Activated T-cell treated with anti-CD3 and anti-CD28 coated beads, Interleukin-2, amount 50 U/mL, for 48 hours (primary cell): ENCODE results near the gene LRFN5.
"Not testable (repeated sequence)": the region's sequence is repeated elsewhere in the genome, so short reads cannot be mapped to it uniquely, and the experiment has no call there.

Experiments used
- DNase-seq, 2 experiments: peaks; one replicate each; pipeline ENCODE4 v3.0.0-alpha.2; 2020

LRFN5 gene

GRCh38 chr14:41636492-41637392 is 30.1 kb downstream of the LRFN5 start:
- no peak for DNase-seq

GRCh38 chr14:41641690-41642089 is 35.0 kb downstream of the LRFN5 start:
- no peak for DNase-seq

- no peak for DNase-seq
Observed at GRCh38 chr14:41642367-41642766, 35.7 kb downstream of the LRFN5 start.

GRCh38 chr14:41642789-41643188 is 36.1 kb downstream of the LRFN5 start:
- DNase-seq: no peak

- DNase-seq: no peak
Observed at GRCh38 chr14:41644606-41645005, 37.9 kb downstream of the LRFN5 start.

- DNase-seq: no peak
Observed at GRCh38 chr14:41650802-41651201, 44.1 kb downstream of the LRFN5 start.

GRCh38 chr14:41654196-41654595 is 47.5 kb downstream of the LRFN5 start:
- DNase-seq: no peak

GRCh38 chr14:41662780-41663472 is 56.2 kb downstream of the LRFN5 start:
- no peak for DNase-seq

- DNase-seq: no peak
Observed at GRCh38 chr14:41663473-41663850, 56.8 kb downstream of the LRFN5 start.

- DNase-seq: no peak
Observed at GRCh38 chr14:41666301-41666700, 59.6 kb downstream of the LRFN5 start.

- DNase-seq: no peak
Observed at GRCh38 chr14:41668356-41668755, 61.7 kb downstream of the LRFN5 start.

GRCh38 chr14:41673601-41674000 is 66.9 kb downstream of the LRFN5 start:
- not testable (repeated sequence) for DNase-seq

- not testable (repeated sequence) for DNase-seq
Observed at GRCh38 chr14:41674511-41674971, 67.9 kb downstream of the LRFN5 start.

GRCh38 chr14:41699486-41699885 is 92.8 kb downstream of the LRFN5 start:
- DNase-seq: no peak

- DNase-seq: no peak
Observed at GRCh38 chr14:41718477-41719166, 111.9 kb downstream of the LRFN5 start.

- DNase-seq: no peak
Observed at GRCh38 chr14:41739203-41739602, 132.5 kb downstream of the LRFN5 start.

- no peak for DNase-seq
Observed at GRCh38 chr14:41743140-41743539, 136.5 kb downstream of the LRFN5 start.

- DNase-seq: no peak
Observed at GRCh38 chr14:41749429-41749828, 142.8 kb downstream of the LRFN5 start.

GRCh38 chr14:41750575-41750974 is 143.9 kb downstream of the LRFN5 start:
- not testable (repeated sequence) for DNase-seq

- no peak for DNase-seq
Observed at GRCh38 chr14:41758011-41758665, 151.5 kb downstream of the LRFN5 start.

GRCh38 chr14:41761204-41761603 is 154.5 kb downstream of the LRFN5 start:
- DNase-seq: no peak

- DNase-seq: no peak
Observed at GRCh38 chr14:41766772-41767171, 160.1 kb downstream of the LRFN5 start.
